ENCODE data around the gene PRL. TPM values are rescaled to one million over a fixed set of nuclear protein-coding genes. Genes with fewer than 3 reads are reported as not detected.

The PRL gene
- total RNA-seq, 4 donors from 2014 or later, result not detected

DNA sequence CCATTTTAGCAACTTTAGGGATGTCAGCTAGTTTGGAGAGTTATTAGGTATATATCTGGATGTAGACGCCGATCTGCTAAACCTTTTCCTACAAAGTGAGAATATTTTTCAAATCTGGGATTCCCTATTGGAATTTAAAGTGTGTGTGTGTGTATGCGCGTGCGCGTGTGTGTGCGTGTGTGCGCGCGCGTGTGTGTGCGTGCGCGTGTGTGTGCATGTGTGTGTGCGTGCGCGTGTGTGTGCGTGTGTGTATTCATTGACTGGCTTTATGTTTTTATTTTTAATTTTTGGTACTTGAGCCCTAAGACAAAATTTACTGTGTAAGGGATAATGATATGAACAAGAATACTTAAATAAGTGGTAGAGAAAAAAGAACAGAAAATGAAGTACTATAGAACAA lies 8.1 kb downstream of the PRL start:
- no peak for TF ChIP-seq POLR2A (IDR thresholded peaks at IDR 0.05)
- TF ChIP-seq, protein P1, sequence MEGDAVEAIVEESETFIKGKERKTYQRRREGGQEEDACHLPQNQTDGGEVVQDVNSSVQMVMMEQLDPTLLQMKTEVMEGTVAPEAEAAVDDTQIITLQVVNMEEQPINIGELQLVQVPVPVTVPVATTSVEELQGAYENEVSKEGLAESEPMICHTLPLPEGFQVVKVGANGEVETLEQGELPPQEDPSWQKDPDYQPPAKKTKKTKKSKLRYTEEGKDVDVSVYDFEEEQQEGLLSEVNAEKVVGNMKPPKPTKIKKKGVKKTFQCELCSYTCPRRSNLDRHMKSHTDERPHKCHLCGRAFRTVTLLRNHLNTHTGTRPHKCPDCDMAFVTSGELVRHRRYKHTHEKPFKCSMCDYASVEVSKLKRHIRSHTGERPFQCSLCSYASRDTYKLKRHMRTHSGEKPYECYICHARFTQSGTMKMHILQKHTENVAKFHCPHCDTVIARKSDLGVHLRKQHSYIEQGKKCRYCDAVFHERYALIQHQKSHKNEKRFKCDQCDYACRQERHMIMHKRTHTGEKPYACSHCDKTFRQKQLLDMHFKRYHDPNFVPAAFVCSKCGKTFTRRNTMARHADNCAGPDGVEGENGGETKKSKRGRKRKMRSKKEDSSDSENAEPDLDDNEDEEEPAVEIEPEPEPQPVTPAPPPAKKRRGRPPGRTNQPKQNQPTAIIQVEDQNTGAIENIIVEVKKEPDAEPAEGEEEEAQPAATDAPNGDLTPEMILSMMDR (IDR thresholded peaks at IDR 0.05), result no peak
- H3K4me1 ChIP-seq, result no peaks in the 10 kb centered on the region
- H3K27me3 ChIP-seq, result no peaks in the 10 kb centered on the region
- intact Hi-C loops (cut with DNase I), result no loop called here
- no peaks in the 10 kb centered on the region for H3K9me3 ChIP-seq
- no peaks in the 10 kb centered on the region for H3K36me3 ChIP-seq
- no peak overlapping the region for H3K27ac ChIP-seq
- no peak for DNase-seq
- H3K4me3 ChIP-seq (replicated peaks in 1 of 3), result no peak overlapping the region
- 93% methylated on average over 18 of the region's 18 CpGs for WGBS, 2 donors

GRCh38 chr6:22284666-22285065 lies 12.2 kb downstream of the PRL start:
- Histone ChIP-seq H3K36me3 (no peaks in the 10 kb centered on the region), H3K9me3 (no peaks in the 10 kb centered on the region), H3K27ac (no peak overlapping the region), H3K4me3 (replicated peaks in 1 of 3) (no peak overlapping the region), H3K4me1 (no peaks in the 10 kb centered on the region), H3K27me3 (no peaks in the 10 kb centered on the region)
- no peak for TF ChIP-seq POLR2A (IDR thresholded peaks at IDR 0.05)
- TF ChIP-seq, protein P1 (IDR thresholded peaks at IDR 0.05), result no peak
- no peak for DNase-seq
- intact Hi-C loops (cut with DNase I), result no loop called here
- WGBS, 2 donors, result 89 to 97% methylated on average over 2 of the region's 2 CpGs

DNA sequence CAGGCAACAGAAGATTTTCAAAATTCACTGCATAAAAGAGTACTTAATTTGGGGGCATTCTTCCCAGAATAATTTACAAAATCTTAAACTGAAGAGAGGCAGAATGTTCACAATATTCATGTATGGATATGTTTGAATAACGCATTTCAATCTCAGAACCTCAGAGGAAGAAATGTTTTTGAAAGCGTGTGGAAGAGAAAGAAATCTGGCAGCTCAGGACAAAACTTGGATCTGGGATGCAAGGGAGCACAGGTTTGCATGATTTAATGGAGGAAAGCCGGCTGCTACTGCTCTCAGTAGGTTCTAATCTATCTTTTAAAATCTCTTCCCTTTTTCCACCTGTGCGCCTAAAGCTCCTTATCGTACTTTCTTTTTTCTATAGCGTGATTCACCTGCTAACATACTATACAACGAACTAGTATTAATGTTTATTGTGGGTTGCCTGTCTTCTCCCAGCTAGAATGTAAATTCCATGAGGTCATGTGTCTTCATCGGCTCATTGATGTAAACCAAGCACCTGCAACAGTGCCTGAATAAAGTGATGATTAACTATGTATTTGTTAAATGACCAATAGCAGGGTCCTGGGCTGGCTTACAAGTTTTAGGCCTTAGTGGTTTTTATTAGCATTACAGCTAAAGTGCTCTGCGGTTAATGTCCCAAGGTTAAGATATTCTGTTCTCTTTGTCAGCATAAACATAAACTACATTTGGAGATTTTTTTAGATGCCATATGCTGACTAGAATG lies 15.3 kb downstream of the PRL start:
- Histone ChIP-seq H3K36me3 (no peaks in the 10 kb centered on the region), H3K9me3 (no peaks in the 10 kb centered on the region), H3K4me1 (no peaks in the 10 kb centered on the region), H3K27ac (no peak overlapping the region), H3K4me3 (replicated peaks in 1 of 3) (no peak overlapping the region), H3K27me3 (no peaks in the 10 kb centered on the region)
- DNase-seq, result no peak
- no peak for TF ChIP-seq POLR2A (IDR thresholded peaks at IDR 0.05)
- TF ChIP-seq, protein P1 (IDR thresholded peaks at IDR 0.05), result no peak
- intact Hi-C loops (cut with DNase I), result no loop called here
- WGBS, 2 donors, result 95 to 97% methylated on average over 9 of the region's 9 CpGs

DNA sequence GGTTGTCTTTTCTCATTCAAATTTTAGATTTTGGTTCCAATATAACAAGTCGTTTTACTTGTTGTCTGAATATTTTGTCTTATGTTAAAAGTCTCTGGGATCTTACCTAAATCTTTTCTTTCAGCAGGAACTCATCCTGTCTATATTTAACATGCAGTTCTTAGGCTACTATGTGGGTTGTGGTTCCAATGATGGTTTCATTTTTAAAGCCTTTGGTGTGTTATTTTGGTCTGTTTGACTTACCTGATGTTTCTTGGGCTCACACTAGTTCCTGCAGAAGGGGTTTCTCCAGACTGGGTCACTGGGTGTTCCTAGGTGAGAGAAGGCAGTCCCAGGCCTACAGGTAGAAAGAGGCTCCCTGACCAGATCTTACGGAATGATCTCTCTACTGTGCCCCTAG lies 17.4 kb downstream of the PRL start:
- no peak overlapping the region for H3K27ac ChIP-seq
- intact Hi-C loops (cut with DNase I), result no loop called here
- H3K9me3 ChIP-seq, result no peaks in the 10 kb centered on the region
- H3K36me3 ChIP-seq, result no peaks in the 10 kb centered on the region
- WGBS, 2 donors, result 93 to 99% methylated on average over 2 of the region's 2 CpGs
- H3K4me1 ChIP-seq, result no peaks in the 10 kb centered on the region
- TF ChIP-seq, protein P1 (IDR thresholded peaks at IDR 0.05), result no peak
- no peak for TF ChIP-seq POLR2A (IDR thresholded peaks at IDR 0.05)
- DNase-seq, result no peak
- H3K27me3 ChIP-seq, result no peaks in the 10 kb centered on the region
- no peak overlapping the region for H3K4me3 ChIP-seq (replicated peaks in 1 of 3)

DNA sequence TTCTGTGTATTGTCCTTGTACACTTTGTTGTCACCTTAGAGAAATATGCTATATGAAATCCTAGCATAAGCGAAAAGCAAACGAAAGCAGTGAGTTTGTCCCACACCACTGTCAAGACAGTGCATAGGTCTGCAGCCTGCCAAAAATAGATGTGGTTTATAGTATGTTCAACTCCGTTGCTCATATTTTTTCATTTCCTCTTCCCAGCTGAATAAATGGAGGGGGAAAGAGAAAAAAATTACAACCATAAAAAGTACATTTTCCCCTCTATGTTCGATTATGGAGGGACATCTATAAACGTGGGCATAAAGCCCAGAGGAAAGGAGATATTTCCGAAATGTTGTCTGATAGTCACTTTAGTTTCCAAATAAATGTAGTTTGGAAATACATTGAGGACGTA lies 25.8 kb downstream of the PRL start:
- no peak for DNase-seq
- intact Hi-C loops (cut with DNase I), result no loop called here
- no peaks in the 10 kb centered on the region for H3K36me3 ChIP-seq
- H3K4me1 ChIP-seq, result no peaks in the 10 kb centered on the region
- WGBS, 2 donors, result 65 to 68% methylated on average over 7 of the region's 7 CpGs
- no peak overlapping the region for H3K27ac ChIP-seq
- no peaks in the 10 kb centered on the region for H3K27me3 ChIP-seq
- H3K9me3 ChIP-seq, result no peaks in the 10 kb centered on the region
- TF ChIP-seq, protein P1 (IDR thresholded peaks at IDR 0.05), result no peak
- TF ChIP-seq POLR2A (IDR thresholded peaks at IDR 0.05), result no peak
- H3K4me3 ChIP-seq (replicated peaks in 1 of 3), result no peak overlapping the region
